HepG2 (cell line): Measurements from ENCODE around the gene ELAVL3. TPM values are rescaled to one million over a fixed set of nuclear protein-coding genes. Genes with fewer than 3 reads are reported as not detected.

ENCODE experiments used
- DPF2 ChIP-seq: sonication (generic); formaldehyde crosslinking; IDR thresholded peaks from 2 replicates; pipeline ENCODE4 v1.4.0; 2020; ENCODE audit warnings: mild to moderate bottlenecking, low read depth, missing genetic modification reagents, borderline replicate concordance
- HOXA5 ChIP-seq: sonication (generic); formaldehyde crosslinking; IDR thresholded peaks from 2 replicates; pipeline ENCODE4 v1.4.0; 2020; ENCODE audit warnings: missing genetic modification reagents
- NR1H2 ChIP-seq: sonication (generic); formaldehyde crosslinking; IDR thresholded peaks from 2 replicates; pipeline ENCODE4 v1.8.1; 2022; ENCODE audit warnings: low read depth, missing genetic modification reagents, borderline replicate concordance
- NR3C1 ChIP-seq: sonication (generic); formaldehyde crosslinking; IDR thresholded peaks from 2 replicates; pipeline ENCODE4 v1.4.0; 2020; ENCODE audit warnings: missing genetic modification reagents
- RBAK ChIP-seq: sonication (generic); formaldehyde crosslinking; IDR thresholded peaks from 2 replicates; pipeline ENCODE4 v1.5.1; 2020; ENCODE audit warnings: mild to moderate bottlenecking, missing genetic modification reagents
- REXO4 ChIP-seq: sonication (generic); formaldehyde crosslinking; IDR thresholded peaks from 2 replicates; pipeline ENCODE4 v1.8.0; 2022; ENCODE audit warnings: missing genetic modification reagents, mild to moderate bottlenecking, borderline replicate concordance
- SPEN ChIP-seq: sonication (generic); formaldehyde crosslinking; IDR thresholded peaks from 2 replicates; pipeline ENCODE4 v1.5.1; 2020; ENCODE audit warnings: low read depth, mild to moderate bottlenecking, missing genetic modification reagents
- TBP ChIP-seq: sonication (generic); formaldehyde crosslinking; IDR thresholded peaks from 2 replicates; pipeline ENCODE4 v1.5.0; 2020; ENCODE audit warnings: missing genetic modification reagents
- ZNF3 ChIP-seq: IDR thresholded peaks from 2 replicates; pipeline ENCODE4 v1.7.0; 2017; ENCODE audit warnings: inconsistent platforms
- ZNF670 ChIP-seq: sonication (generic); formaldehyde crosslinking; IDR thresholded peaks from 2 replicates; pipeline ENCODE4 v1.8.0; 2022; ENCODE audit warnings: mild to moderate bottlenecking, missing genetic modification reagents, borderline replicate concordance
- polyA plus RNA-seq, 8 experiments: library from polyadenylated mRNA; depleted of rRNA in 3 of 8; stranded (reverse) in 7 of 8; unstranded in 1 of 8; fragments of >200 nt; fragmentation: Illumina TruSeq in 4 of 8; extraction: Trizol in 4 of 8; gene quantifications; 2 replicates each; pipeline versions ENCODE4 v1.2.1 to v1.2.3, GENCODE V29; 2011 to 2016; ENCODE audit warnings: low read depth in 4 of 8, missing spikeins in 1 of 8, mixed read lengths in 1 of 8; ENCODE audit not compliant: insufficient read depth in 1 of 8
- total RNA-seq, 5 experiments: library from RNA; depleted of rRNA; stranded (reverse); fragments of >200 nt; fragmentation: Illumina TruSeq; extraction: Trizol; gene quantifications; 2 replicates each; pipeline ENCODE4 v1.2.3, GENCODE V29; 2016; ENCODE audit warnings: low read depth in 1 of 5
- TF ChIP-seq, protein P1 (sequence below): sonication (generic); formaldehyde crosslinking; IDR thresholded peaks from 2 replicates; pipeline ENCODE4 v1.4.0; 2020; ENCODE audit warnings: mild to moderate bottlenecking, missing genetic modification reagents
- TF ChIP-seq, protein P2 (sequence below): IDR thresholded peaks from 2 replicates; pipeline ENCODE4 v1.6.1; 2016; ENCODE audit warnings: control low read depth
- TF ChIP-seq, protein P3 (sequence below): sonication (generic); formaldehyde crosslinking; IDR thresholded peaks from 2 replicates; pipeline ENCODE4 v1.4.0; 2020; ENCODE audit warnings: missing genetic modification reagents
- TF ChIP-seq, protein P4 (sequence below): sonication (generic); formaldehyde crosslinking; IDR thresholded peaks from 2 replicates; pipeline ENCODE4 v1.5.1; 2020; ENCODE audit warnings: missing genetic modification reagents, mild to moderate bottlenecking, borderline replicate concordance

The ELAVL3 gene
- total and polyA plus RNA-seq, 2 of the 13 experiments (the other 11 are each of a cell fraction or from before 2014, with no cell fraction given), result 0.03 TPM; not detected in 1

DNA sequence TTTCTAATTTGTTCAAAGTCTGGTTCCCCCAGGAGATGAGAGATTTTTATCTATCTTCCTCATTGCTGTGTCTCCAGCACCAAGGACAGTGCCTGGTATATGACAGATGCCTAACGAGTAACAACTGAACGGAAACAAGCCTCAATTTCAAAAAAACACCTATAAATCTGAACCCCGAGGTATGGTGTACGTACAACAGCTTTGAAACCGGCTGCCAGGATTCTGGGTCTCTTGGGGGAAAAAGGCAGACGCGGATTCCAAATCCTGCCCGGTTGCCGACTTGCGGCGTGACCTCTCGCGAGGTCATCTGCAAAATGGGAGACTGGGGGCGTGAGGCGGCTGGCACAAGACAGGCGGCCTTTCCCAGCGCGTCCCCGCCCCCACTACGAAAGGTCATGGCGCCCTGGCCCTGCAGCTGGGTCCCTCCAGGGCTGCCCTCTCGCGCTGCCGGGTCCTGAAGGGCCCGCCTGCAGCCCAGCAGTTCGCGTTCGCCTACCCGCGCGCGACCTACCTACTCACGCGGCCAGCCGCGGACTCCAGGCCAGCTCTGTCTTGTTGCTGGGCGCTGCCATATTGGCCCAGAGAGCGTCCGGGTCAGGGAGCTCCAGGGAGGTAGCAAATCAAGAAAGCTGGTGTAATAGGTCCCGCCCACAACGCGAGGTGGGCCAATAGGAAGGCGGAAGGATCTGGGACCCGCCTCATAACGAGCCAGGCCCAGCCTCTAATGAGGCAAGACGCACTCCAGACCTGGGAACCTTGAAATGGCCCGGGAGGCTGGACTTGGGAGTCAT, 47.9 kb upstream of the ELAVL3 start, which contains the start of gene ECSIT (continued):
- TF ChIP-seq, protein P1, sequence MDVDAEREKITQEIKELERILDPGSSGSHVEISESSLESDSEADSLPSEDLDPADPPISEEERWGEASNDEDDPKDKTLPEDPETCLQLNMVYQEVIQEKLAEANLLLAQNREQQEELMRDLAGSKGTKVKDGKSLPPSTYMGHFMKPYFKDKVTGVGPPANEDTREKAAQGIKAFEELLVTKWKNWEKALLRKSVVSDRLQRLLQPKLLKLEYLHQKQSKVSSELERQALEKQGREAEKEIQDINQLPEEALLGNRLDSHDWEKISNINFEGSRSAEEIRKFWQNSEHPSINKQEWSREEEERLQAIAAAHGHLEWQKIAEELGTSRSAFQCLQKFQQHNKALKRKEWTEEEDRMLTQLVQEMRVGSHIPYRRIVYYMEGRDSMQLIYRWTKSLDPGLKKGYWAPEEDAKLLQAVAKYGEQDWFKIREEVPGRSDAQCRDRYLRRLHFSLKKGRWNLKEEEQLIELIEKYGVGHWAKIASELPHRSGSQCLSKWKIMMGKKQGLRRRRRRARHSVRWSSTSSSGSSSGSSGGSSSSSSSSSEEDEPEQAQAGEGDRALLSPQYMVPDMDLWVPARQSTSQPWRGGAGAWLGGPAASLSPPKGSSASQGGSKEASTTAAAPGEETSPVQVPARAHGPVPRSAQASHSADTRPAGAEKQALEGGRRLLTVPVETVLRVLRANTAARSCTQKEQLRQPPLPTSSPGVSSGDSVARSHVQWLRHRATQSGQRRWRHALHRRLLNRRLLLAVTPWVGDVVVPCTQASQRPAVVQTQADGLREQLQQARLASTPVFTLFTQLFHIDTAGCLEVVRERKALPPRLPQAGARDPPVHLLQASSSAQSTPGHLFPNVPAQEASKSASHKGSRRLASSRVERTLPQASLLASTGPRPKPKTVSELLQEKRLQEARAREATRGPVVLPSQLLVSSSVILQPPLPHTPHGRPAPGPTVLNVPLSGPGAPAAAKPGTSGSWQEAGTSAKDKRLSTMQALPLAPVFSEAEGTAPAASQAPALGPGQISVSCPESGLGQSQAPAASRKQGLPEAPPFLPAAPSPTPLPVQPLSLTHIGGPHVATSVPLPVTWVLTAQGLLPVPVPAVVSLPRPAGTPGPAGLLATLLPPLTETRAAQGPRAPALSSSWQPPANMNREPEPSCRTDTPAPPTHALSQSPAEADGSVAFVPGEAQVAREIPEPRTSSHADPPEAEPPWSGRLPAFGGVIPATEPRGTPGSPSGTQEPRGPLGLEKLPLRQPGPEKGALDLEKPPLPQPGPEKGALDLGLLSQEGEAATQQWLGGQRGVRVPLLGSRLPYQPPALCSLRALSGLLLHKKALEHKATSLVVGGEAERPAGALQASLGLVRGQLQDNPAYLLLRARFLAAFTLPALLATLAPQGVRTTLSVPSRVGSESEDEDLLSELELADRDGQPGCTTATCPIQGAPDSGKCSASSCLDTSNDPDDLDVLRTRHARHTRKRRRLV (CRISPR knock-in tag), result 0 out of 2 replicates have a peak, but pooled peaks have one; percentile 43
- no peak for TF ChIP-seq NR1H2
- no peak for TF ChIP-seq REXO4 (CRISPR knock-in tag)
- no peak for TF ChIP-seq DPF2 (CRISPR knock-in tag)
- no peak for TF ChIP-seq NR3C1
- no peak for TF ChIP-seq RBAK
- peak; percentile 15; the same call in 1 of the 2 replicates for TF ChIP-seq ZNF670 (CRISPR knock-in tag)
- no peak for TF ChIP-seq ZNF3
- TF ChIP-seq HOXA5 (CRISPR knock-in tag), result no peak
- no peak for TF ChIP-seq TBP (CRISPR knock-in tag)
- TF ChIP-seq, protein P2, sequence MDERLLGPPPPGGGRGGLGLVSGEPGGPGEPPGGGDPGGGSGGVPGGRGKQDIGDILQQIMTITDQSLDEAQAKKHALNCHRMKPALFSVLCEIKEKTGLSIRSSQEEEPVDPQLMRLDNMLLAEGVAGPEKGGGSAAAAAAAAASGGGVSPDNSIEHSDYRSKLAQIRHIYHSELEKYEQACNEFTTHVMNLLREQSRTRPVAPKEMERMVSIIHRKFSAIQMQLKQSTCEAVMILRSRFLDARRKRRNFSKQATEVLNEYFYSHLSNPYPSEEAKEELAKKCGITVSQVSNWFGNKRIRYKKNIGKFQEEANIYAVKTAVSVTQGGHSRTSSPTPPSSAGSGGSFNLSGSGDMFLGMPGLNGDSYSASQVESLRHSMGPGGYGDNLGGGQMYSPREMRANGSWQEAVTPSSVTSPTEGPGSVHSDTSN, result no peak
- TF ChIP-seq, protein P3, sequence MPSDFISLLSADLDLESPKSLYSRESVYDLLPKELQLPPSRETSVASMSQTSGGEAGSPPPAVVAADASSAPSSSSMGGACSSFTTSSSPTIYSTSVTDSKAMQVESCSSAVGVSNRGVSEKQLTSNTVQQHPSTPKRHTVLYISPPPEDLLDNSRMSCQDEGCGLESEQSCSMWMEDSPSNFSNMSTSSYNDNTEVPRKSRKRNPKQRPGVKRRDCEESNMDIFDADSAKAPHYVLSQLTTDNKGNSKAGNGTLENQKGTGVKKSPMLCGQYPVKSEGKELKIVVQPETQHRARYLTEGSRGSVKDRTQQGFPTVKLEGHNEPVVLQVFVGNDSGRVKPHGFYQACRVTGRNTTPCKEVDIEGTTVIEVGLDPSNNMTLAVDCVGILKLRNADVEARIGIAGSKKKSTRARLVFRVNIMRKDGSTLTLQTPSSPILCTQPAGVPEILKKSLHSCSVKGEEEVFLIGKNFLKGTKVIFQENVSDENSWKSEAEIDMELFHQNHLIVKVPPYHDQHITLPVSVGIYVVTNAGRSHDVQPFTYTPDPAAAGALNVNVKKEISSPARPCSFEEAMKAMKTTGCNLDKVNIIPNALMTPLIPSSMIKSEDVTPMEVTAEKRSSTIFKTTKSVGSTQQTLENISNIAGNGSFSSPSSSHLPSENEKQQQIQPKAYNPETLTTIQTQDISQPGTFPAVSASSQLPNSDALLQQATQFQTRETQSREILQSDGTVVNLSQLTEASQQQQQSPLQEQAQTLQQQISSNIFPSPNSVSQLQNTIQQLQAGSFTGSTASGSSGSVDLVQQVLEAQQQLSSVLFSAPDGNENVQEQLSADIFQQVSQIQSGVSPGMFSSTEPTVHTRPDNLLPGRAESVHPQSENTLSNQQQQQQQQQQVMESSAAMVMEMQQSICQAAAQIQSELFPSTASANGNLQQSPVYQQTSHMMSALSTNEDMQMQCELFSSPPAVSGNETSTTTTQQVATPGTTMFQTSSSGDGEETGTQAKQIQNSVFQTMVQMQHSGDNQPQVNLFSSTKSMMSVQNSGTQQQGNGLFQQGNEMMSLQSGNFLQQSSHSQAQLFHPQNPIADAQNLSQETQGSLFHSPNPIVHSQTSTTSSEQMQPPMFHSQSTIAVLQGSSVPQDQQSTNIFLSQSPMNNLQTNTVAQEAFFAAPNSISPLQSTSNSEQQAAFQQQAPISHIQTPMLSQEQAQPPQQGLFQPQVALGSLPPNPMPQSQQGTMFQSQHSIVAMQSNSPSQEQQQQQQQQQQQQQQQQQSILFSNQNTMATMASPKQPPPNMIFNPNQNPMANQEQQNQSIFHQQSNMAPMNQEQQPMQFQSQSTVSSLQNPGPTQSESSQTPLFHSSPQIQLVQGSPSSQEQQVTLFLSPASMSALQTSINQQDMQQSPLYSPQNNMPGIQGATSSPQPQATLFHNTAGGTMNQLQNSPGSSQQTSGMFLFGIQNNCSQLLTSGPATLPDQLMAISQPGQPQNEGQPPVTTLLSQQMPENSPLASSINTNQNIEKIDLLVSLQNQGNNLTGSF, result no peak
- TF ChIP-seq, protein P4, sequence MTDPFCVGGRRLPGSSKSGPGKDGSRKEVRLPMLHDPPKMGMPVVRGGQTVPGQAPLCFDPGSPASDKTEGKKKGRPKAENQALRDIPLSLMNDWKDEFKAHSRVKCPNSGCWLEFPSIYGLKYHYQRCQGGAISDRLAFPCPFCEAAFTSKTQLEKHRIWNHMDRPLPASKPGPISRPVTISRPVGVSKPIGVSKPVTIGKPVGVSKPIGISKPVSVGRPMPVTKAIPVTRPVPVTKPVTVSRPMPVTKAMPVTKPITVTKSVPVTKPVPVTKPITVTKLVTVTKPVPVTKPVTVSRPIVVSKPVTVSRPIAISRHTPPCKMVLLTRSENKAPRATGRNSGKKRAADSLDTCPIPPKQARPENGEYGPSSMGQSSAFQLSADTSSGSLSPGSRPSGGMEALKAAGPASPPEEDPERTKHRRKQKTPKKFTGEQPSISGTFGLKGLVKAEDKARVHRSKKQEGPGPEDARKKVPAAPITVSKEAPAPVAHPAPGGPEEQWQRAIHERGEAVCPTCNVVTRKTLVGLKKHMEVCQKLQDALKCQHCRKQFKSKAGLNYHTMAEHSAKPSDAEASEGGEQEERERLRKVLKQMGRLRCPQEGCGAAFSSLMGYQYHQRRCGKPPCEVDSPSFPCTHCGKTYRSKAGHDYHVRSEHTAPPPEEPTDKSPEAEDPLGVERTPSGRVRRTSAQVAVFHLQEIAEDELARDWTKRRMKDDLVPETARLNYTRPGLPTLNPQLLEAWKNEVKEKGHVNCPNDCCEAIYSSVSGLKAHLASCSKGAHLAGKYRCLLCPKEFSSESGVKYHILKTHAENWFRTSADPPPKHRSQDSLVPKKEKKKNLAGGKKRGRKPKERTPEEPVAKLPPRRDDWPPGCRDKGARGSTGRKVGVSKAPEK (CRISPR knock-in tag), result no peak
- no peak; the same call in 1 of the 2 replicates for TF ChIP-seq SPEN (CRISPR knock-in tag)
